GM06990 (cell line): ENCODE data around the gene SH2D6.

Experiments used
- DNase-seq: peaks from one replicate; pipeline ENCODE4 v3.0.0-alpha.2; 2011; ENCODE audit not compliant: insufficient read length; ENCODE audit errors: extremely low read depth
- H3K27me3 ChIP-seq: replicated peaks from 2 replicates; pipeline ENCODE4 v1.6.0; 2011; ENCODE audit warnings: low read length; ENCODE audit not compliant: control insufficient read depth, insufficient read depth
- H3K36me3 ChIP-seq: 2 replicates; pipeline ENCODE4 v1.5.1; 2011; ENCODE audit warnings: low read length; ENCODE audit not compliant: control insufficient read depth, insufficient read depth
- H3K4me3 ChIP-seq: replicated peaks from 2 replicates; pipeline ENCODE4 v1.5.1; 2011; ENCODE audit warnings: low read depth, mild to moderate bottlenecking, control low read depth, low read length
- TF ChIP-seq, protein P1 (sequence below): IDR thresholded peaks from 2 replicates; pipeline ENCODE4 v1.5.1; 2011; ENCODE audit warnings: low read length, control low read depth, mild to moderate bottlenecking, inconsistent platforms; ENCODE audit not compliant: insufficient read depth, poor library complexity, severe bottlenecking

The SH2D6 gene

DNA sequence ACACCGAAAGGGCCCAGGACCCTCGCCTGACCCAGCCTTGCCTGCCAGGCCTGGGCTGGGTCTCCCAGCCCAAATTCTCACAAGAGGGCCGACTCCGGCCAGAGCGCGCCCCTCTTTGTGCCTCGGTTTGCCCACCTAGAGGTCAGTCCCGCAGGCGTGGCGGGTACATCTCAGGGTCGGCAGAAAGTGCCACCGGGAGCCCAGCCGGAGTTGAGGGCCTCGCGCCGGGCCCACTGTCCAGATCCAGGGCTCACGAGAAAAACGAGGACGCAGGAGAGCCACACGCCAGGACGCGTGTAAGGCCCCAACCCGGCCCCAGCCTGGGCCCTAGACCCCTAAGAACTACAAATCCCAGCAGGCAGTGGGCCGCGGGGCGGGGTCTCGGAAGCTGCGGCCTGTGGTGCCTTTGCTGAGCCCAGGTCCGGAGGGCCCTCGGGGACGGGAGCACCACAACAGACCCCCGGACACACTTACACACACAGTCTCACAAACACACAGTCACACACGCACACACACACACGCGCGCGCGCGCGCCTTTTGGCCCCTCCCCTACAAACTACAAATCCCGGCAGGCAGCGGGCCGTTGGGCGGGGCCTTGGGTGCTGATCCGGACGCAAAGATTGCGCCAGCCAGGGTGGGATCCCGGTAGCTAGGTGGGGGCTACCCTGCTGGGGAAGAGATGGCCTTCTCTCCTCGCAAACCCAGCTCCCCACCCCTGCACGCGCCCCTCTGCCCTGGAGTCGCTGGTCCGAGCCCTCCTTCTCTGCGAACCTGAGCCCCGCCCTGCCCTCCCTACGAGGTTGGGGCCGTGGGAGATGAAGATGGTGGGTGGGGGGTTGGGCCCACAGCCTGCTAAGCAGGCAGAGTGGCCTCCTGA is at the start of gene SH2D6:
Gene SH2D6, plus strand, starts transcription at position 583 of the 877 bp plus-strand sequence. CDS start 10,752 bp downstream, outside the sequence.
- DNase-seq = peak; percentile 90
- TF ChIP-seq, protein P1, sequence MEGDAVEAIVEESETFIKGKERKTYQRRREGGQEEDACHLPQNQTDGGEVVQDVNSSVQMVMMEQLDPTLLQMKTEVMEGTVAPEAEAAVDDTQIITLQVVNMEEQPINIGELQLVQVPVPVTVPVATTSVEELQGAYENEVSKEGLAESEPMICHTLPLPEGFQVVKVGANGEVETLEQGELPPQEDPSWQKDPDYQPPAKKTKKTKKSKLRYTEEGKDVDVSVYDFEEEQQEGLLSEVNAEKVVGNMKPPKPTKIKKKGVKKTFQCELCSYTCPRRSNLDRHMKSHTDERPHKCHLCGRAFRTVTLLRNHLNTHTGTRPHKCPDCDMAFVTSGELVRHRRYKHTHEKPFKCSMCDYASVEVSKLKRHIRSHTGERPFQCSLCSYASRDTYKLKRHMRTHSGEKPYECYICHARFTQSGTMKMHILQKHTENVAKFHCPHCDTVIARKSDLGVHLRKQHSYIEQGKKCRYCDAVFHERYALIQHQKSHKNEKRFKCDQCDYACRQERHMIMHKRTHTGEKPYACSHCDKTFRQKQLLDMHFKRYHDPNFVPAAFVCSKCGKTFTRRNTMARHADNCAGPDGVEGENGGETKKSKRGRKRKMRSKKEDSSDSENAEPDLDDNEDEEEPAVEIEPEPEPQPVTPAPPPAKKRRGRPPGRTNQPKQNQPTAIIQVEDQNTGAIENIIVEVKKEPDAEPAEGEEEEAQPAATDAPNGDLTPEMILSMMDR = no peak
- H3K36me3 ChIP-seq = no peaks in the 10 kb centered on the region
- H3K27me3 ChIP-seq = no peaks in the 10 kb centered on the region
- H3K4me3 ChIP-seq = peak within 1 kb of the TSS; percentile 68

DNA sequence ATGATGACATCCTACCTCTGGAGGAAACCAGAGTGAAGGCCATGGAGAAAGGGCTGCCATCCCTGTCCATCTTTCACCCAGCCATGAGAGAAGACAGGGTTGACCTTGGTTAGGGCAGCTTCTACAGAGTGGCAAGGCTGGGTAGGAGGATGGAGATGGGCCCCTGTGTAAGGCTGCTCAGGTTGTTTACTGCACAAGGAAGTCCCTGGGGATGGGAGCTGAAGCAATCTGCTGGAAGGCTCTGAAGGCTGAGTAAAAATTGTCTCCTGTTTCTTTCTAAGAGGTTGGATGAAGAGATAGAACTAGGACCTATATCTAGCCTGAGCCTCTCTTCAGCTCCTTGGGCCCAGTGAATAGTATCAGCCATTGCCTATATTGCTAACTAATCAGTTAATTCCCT is 49.6 kb upstream of the SH2D6 start:
- H3K36me3 ChIP-seq = peaks cover 8% of the 10 kb centered on the region
- no peak overlapping the region for H3K4me3 ChIP-seq
- TF ChIP-seq, protein P1 = no peak
- no peak for DNase-seq
- no peaks in the 10 kb centered on the region for H3K27me3 ChIP-seq

DNA sequence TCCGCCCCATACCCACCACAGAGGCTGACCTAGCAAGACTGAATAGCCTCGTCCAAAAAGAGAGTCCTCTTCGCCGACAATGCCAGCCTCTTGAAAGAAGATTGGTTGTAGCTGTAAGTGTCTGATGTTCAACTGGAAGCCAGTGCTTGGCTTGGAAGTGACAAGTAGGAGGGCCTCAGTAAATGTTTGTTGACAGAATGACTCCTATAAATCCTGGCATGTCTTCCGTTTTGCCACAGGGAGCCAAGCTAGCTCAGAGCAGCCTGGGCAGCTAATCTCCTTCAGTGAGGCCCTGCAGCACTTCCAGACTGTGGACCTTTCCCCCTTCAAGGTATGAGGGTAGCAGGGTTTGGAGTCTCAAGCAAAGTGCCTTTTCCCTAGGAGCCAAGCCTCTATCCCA is 49.0 kb upstream of the SH2D6 start:
- Histone ChIP-seq H3K4me3 (no peak overlapping the region), H3K27me3 (no peaks in the 10 kb centered on the region), H3K36me3 (peaks cover 8% of the 10 kb centered on the region)
- DNase-seq = no peak
- TF ChIP-seq, protein P1 = no peak

DNA sequence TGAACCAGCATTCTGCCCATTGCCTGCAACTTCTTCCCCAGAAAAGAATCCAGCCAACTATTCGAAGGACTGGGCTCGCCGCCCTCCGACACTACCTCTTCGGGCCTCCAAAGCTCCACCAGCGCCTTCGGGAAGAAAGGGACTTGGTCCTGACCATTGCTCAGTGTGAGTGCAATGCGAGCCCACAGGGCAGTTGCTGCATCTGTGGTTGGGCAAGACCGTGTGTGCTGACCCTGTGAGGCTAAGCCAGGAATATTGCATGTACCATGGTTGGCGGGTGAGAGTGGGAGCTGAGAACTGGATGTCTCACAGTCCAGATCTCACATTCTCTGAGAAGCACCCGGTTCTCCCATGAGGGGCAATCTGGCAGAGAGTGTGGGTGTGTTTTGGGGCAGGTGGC is 47.5 kb upstream of the SH2D6 start:
- Histone ChIP-seq H3K4me3 (no peak overlapping the region), H3K36me3 (peaks cover 7% of the 10 kb centered on the region), H3K27me3 (no peaks in the 10 kb centered on the region)
- TF ChIP-seq, protein P1 = no peak
- no peak for DNase-seq

DNA sequence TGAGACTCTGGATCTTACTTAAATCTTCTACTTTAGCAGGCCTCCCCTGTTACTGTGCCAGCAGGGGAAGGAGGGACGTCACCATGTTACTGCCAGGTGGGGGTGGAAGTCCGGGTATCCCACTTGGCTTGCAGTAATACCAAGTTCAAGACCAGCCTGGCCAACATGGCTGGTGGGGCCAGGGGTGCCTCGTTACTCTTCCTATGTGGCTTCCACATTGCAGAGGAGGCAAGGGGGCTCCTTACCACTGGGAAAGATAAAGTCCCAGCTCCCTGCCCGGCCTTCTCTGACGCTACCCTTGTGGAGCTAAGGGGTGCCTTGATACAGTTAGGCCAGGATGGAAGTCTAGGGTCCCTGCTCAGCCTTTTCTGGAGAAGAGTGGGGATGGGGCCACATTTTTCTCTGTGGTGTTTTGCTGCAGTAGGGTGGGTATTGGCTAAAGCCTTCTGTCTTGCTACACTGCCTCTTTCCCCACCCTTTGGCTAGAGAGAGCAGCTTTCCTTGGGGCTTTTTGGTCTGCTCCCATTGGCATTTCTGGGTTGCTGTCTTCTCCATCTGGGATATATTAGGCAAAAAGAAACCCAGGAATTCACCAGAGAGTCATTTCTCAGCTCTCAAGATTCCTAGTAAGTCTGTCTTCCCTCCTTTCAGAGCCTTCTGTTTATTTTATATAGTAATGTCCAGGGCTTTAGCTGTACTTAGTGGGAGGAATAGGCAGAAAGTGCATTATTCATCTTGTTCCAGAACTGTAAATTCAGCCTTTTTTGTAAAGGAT is 42.0 kb upstream of the SH2D6 start:
- DNase-seq = no peak
- Histone ChIP-seq H3K4me3 (no peak overlapping the region), H3K27me3 (no peaks in the 10 kb centered on the region), H3K36me3 (peaks cover 2% of the 10 kb centered on the region)
- TF ChIP-seq, protein P1 = no peak
